Neuronal stem cell (in vitro differentiated cells): Measurements from ENCODE around the gene CACNA1C.

Experiments
- DNase-seq: peaks from one replicate; pipeline ENCODE4 v3.0.0-alpha.2; 2013; ENCODE audit warnings: low spot score
- H2AFZ ChIP-seq: one replicate; pipeline ENCODE4 v1.6.1; 2013; ENCODE audit warnings: mild to moderate bottlenecking, low read length, inconsistent platforms
- H2AK5ac ChIP-seq: 2 replicates; pipeline ENCODE4 v1.6.1; 2013; ENCODE audit warnings: low read depth, mild to moderate bottlenecking, inconsistent platforms, low read length, moderate library complexity, mixed read lengths
- H2BK120ac ChIP-seq: 2 replicates; pipeline ENCODE4 v1.6.1; 2013; ENCODE audit warnings: low read depth, mild to moderate bottlenecking, inconsistent platforms, low read length, moderate library complexity, mixed read lengths
- H2BK12ac ChIP-seq: one replicate; pipeline ENCODE4 v1.6.1; 2013; ENCODE audit warnings: low read length, inconsistent platforms
- H2BK15ac ChIP-seq: 2 replicates; pipeline ENCODE4 v1.6.1; 2013; ENCODE audit warnings: mild to moderate bottlenecking, low read length, inconsistent platforms, mixed read lengths
- H2BK5ac ChIP-seq: one replicate; pipeline ENCODE4 v1.6.1; 2013; ENCODE audit warnings: inconsistent platforms, mild to moderate bottlenecking, low read length, moderate library complexity
- H3K14ac ChIP-seq: one replicate; pipeline ENCODE4 v1.6.1; 2013; ENCODE audit warnings: low read length, inconsistent platforms
- H3K18ac ChIP-seq: 2 replicates; pipeline ENCODE4 v1.6.1; 2013; ENCODE audit warnings: low read length, inconsistent platforms
- H3K23ac ChIP-seq: 2 replicates; pipeline ENCODE4 v1.6.1; 2013; ENCODE audit warnings: low read depth, mild to moderate bottlenecking, mixed read lengths, low read length, inconsistent platforms; ENCODE audit not compliant: poor library complexity
- H3K27ac ChIP-seq: replicated peaks from 3 replicates; pipeline ENCODE4 v1.5.1; 2013; ENCODE audit warnings: low read length, inconsistent platforms
- H3K27me3 ChIP-seq, 3 experiments: 2 replicates each; pipeline ENCODE4 v1.6.1; 2013; ENCODE audit warnings: low read length in 3 of 3, mild to moderate bottlenecking in 2 of 3, inconsistent platforms in 1 of 3, low read depth in 1 of 3, mixed read lengths in 1 of 3, moderate library complexity in 1 of 3; ENCODE audit not compliant: control insufficient read depth in 3 of 3, insufficient read depth in 3 of 3
- H3K36me3 ChIP-seq, 2 donors: replicated peaks in 1 of 2; 2 replicates each; pipeline ENCODE4 v1.6.1; 2013; ENCODE audit warnings: low read length in 2 of 2; ENCODE audit not compliant: control insufficient read depth in 2 of 2, insufficient read depth in 2 of 2
- H3K4ac ChIP-seq: 2 replicates; pipeline ENCODE4 v1.6.1; 2013; ENCODE audit warnings: inconsistent platforms, mild to moderate bottlenecking, low read length, moderate library complexity
- H3K4me1 ChIP-seq, 2 donors: 1 replicate in 1 of 2; 2 replicates in 1 of 2; pipeline ENCODE4 v1.6.1; 2013; ENCODE audit warnings: low read length in 2 of 2, low read depth in 1 of 2; ENCODE audit not compliant: control insufficient read depth in 2 of 2, insufficient read depth in 1 of 2
- H3K4me2 ChIP-seq: one replicate; pipeline ENCODE4 v1.6.1; 2013; ENCODE audit warnings: mild to moderate bottlenecking, low read length, inconsistent platforms; ENCODE audit not compliant: insufficient read depth, poor library complexity, severe bottlenecking
- H3K4me3 ChIP-seq, 2 donors: 2 replicates each; pipeline ENCODE4 v1.5.1; 2013; ENCODE audit warnings: low read length in 2 of 2, mild to moderate bottlenecking in 2 of 2, inconsistent platforms in 1 of 2, moderate library complexity in 1 of 2
- H3K79me1 ChIP-seq: one replicate; pipeline ENCODE4 v1.6.1; 2013; ENCODE audit warnings: low read depth, mild to moderate bottlenecking, inconsistent platforms, low read length, moderate library complexity
- H3K9ac ChIP-seq: one replicate; pipeline ENCODE4 v1.6.1; 2013; ENCODE audit warnings: mild to moderate bottlenecking, low read depth, low read length, inconsistent platforms; ENCODE audit not compliant: poor library complexity
- H3K9me3 ChIP-seq, 2 donors: replicated peaks in 1 of 2; 2 replicates each; pipeline versions ENCODE3 to v1.6.1; 2013; ENCODE audit warnings: low read length in 2 of 2, mild to moderate bottlenecking in 2 of 2, inconsistent platforms in 1 of 2, low read depth in 1 of 2, mixed read lengths in 1 of 2, moderate library complexity in 1 of 2; ENCODE audit not compliant: control insufficient read depth in 2 of 2, insufficient read depth in 1 of 2
- H4K8ac ChIP-seq: one replicate; pipeline ENCODE4 v1.6.1; 2013; ENCODE audit warnings: low read depth, mild to moderate bottlenecking, inconsistent platforms, low read length, moderate library complexity
- H4K91ac ChIP-seq: one replicate; pipeline ENCODE4 v1.6.1; 2013; ENCODE audit warnings: low read length, low read depth, mild to moderate bottlenecking, inconsistent platforms; ENCODE audit not compliant: poor library complexity
- WGBS, 2 donors: extraction: QIAGEN DNeasy Blood & Tissue Kit; methylation state at CpG; one replicate each; pipeline ENCODE4 v1.1.7; 2013; ENCODE audit warnings: missing lambda C conversion rate in 2 of 2, mixed read lengths in 1 of 2; ENCODE audit not compliant: insufficient read length in 2 of 2, insufficient replicate concordance in 1 of 2; ENCODE audit errors: extremely low coverage in 2 of 2; 5-methylcytosine and 5-hydroxymethylcytosine counted together

Gene CACNA1C

DNA sequence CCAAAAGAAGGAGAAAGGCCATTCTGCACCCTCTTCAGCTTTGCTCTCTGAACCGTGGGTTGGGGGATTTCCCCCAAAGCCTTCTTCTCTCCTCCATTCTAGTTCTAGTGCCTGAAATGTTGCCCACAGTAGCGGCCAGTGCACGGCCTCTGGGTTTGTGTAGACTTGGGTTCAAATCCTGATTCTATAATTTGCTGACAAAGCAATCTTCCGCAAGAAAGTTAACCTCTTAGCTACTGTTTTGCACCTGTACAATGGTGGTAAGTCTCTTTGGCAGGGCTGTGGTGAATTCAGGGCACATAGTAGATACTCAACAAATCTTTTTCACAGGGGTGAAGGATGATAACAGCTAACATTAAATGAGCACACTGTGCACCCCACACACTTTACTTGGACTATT lies 5.8 kb upstream of the CACNA1C start:
- H3K4me2 ChIP-seq = no peak overlapping the region
- no CpG with 5 or more reads among the region's 4 CpGs for WGBS, 2 donors
- H3K9me3 ChIP-seq = no peaks in the 10 kb centered on the region
- no peak overlapping the region for H2BK15ac ChIP-seq
- no peak for DNase-seq
- H3K9ac ChIP-seq = no peak overlapping the region
- H2BK12ac ChIP-seq = no peak overlapping the region
- H2AK5ac ChIP-seq = no peak overlapping the region
- peaks cover 0 to 79% (median 10%) of the 10 kb centered on the region in 3 experiments for H3K27me3 ChIP-seq
- H4K8ac ChIP-seq = no peak overlapping the region
- no peak overlapping the region for H3K4ac ChIP-seq
- no peak overlapping the region for H2BK120ac ChIP-seq
- no peaks in the 10 kb centered on the region for H3K36me3 ChIP-seq
- H3K27ac ChIP-seq = no peak overlapping the region
- H3K79me1 ChIP-seq = no peaks in the 10 kb centered on the region
- H3K18ac ChIP-seq = no peak overlapping the region
- no peak overlapping the region for H2BK5ac ChIP-seq
- H3K4me1 ChIP-seq = no peaks in the 10 kb centered on the region
- H3K4me3 ChIP-seq = no peak overlapping the region
- no peak overlapping the region for H3K14ac ChIP-seq
- H4K91ac ChIP-seq = no peak overlapping the region
- no peak overlapping the region for H2AFZ ChIP-seq
- no peak overlapping the region for H3K23ac ChIP-seq

DNA sequence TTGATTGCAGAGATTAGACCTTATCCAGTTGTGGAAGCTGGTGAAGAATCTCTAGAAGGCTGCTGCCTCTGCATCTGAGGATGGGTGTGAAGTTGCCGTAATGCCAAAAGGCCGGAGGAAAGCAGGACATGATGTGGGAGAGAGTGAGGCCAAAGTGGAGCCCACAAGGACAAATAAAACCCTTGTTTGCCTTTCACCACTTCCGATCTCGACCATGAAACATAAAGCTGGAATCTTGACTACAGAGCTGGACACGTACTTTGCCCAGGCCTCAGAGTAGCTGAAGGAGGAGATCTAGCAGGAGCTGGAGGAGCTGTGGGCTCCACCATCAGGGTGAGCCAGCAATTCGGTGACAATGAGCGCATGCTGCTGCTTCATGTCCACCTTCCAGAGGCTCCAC lies 5.0 kb upstream of the CACNA1C start:
- Histone ChIP-seq H3K4me1 (peaks cover 0 to 2% of the 10 kb centered on the region in 2 donors), H3K36me3 (no peaks in the 10 kb centered on the region), H4K91ac (no peak overlapping the region), H2BK15ac (no peak overlapping the region), H3K14ac (no peak overlapping the region), H3K79me1 (no peaks in the 10 kb centered on the region), H3K4ac (no peak overlapping the region), H3K4me3 (no peak overlapping the region), H2AK5ac (no peak overlapping the region), H2AFZ (no peak overlapping the region), H3K9ac (no peak overlapping the region), H3K18ac (no peak overlapping the region), H3K4me2 (no peak overlapping the region), H3K27ac (no peak overlapping the region), H4K8ac (no peak overlapping the region), H3K9me3 (no peaks in the 10 kb centered on the region), H3K23ac (no peak overlapping the region), H2BK120ac (no peak overlapping the region), H2BK5ac (no peak overlapping the region), H3K27me3 (peaks cover 0 to 82% (median 11%) of the 10 kb centered on the region in 3 experiments), H2BK12ac (no peak overlapping the region)
- DNase-seq = no peak
- no CpG with 5 or more reads among the region's 7 CpGs for WGBS, 2 donors

DNA sequence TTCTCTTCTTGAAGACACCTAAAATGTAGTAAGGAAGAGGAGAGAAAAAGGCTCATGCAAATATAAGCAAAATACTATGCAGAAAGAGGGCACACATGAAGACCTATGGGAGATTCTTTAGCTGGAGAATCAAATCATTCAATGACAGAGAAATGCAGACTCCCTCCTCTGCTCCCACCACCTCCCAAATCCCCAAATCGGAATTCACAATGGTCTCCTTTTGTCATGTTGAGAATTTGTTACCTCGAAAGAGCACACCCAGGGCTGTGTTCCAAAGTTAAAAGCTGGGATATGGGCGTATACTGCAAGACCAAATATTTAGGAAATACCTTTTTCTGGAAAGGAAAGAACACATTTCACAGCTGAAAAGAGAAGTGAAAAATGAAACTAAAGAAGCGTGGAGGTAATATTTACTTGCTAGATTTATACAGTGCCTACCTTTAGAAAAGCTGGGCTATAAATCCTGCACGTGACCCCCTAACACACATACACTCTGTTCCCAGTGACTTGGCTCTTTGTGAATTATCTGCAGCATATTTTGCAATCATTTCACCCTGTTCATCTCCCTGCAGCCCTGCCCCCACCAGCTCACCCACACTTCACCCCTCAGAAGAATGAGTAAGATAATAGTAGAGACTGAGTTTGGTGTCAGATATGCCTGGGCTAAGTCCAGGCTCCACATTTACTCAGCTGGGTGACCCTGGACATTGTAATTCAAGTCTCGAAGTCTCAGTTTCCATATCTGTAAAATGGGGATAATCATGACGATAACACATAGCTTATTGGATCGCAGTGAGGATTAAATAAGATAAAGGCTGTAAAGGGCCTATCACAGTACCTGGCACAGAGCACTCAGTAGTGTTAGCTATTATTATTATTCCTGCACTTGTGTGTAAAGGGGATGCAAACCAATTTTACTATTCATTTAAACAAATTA lies 2.9 kb upstream of the CACNA1C start:
- Histone ChIP-seq H3K27me3 (peaks cover 7 to 92% (median 27%) of the 10 kb centered on the region in 3 experiments), H2BK120ac (no peak overlapping the region), H2AFZ (no peak overlapping the region), H2AK5ac (no peak overlapping the region), H2BK5ac (no peak overlapping the region), H3K18ac (no peak overlapping the region), H3K4me2 (no peak overlapping the region), H3K4ac (no peak overlapping the region), H3K79me1 (no peaks in the 10 kb centered on the region), H2BK12ac (no peak overlapping the region), H3K36me3 (no peaks in the 10 kb centered on the region), H3K4me3 (no peak overlapping the region), H3K14ac (no peak overlapping the region), H3K9me3 (no peaks in the 10 kb centered on the region), H3K4me1 (peaks cover 2 to 3% of the 10 kb centered on the region in 2 donors), H3K27ac (no peak overlapping the region), H2BK15ac (no peak overlapping the region), H3K23ac (no peak overlapping the region), H3K9ac (no peak overlapping the region), H4K91ac (no peak overlapping the region), H4K8ac (no peak overlapping the region)
- no peak for DNase-seq
- no CpG with 5 or more reads among the region's 8 CpGs for WGBS, 2 donors
